ENCODE results near the gene SORBS1.

The SORBS1 gene

GRCh38 chr10:95456516-95456915, 104.7 kb downstream of the SORBS1 start:
- DNase-seq, result no peak

GRCh38 chr10:95454940-95455339, 106.2 kb downstream of the SORBS1 start:
- no peak for DNase-seq

- DNase-seq, result no peak
Observed at GRCh38 chr10:95454356-95454755, 106.8 kb downstream of the SORBS1 start.

- DNase-seq, result no peak
Observed at GRCh38 chr10:95451568-95452524, 109.3 kb downstream of the SORBS1 start.

GRCh38 chr10:95451150-95451549, 110.0 kb downstream of the SORBS1 start:
- DNase-seq, result no peak

GRCh38 chr10:95450188-95450587, 111.0 kb downstream of the SORBS1 start:
- no peak for DNase-seq

GRCh38 chr10:95447685-95448084, 113.5 kb downstream of the SORBS1 start:
- DNase-seq, result no peak

- peak; percentile 83 to 87 for DNase-seq
Observed at GRCh38 chr10:95445837-95446486, 115.2 kb downstream of the SORBS1 start.

GRCh38 chr10:95445223-95445836, 115.8 kb downstream of the SORBS1 start:
- no peak for DNase-seq

GRCh38 chr10:95444792-95445191, 116.4 kb downstream of the SORBS1 start:
- DNase-seq, result no peak

- DNase-seq, result no peak
Observed at GRCh38 chr10:95443636-95444035, 117.5 kb downstream of the SORBS1 start.

- no peak for DNase-seq
Observed at GRCh38 chr10:95442341-95442740, 118.8 kb downstream of the SORBS1 start.

GRCh38 chr10:95441547-95441923, 119.6 kb downstream of the SORBS1 start:
- DNase-seq, result no peak

GRCh38 chr10:95440756-95441546, 120.2 kb downstream of the SORBS1 start:
- DNase-seq, result no peak

GRCh38 chr10:95440038-95440725, 121.0 kb downstream of the SORBS1 start:
- no peak for DNase-seq

- DNase-seq, result no peak
Observed at GRCh38 chr10:95438781-95439180, 122.4 kb downstream of the SORBS1 start.

- no peak for DNase-seq
Observed at GRCh38 chr10:95437669-95438068, 123.5 kb downstream of the SORBS1 start.

GRCh38 chr10:95435548-95436279, 125.5 kb downstream of the SORBS1 start:
- DNase-seq, result no peak

GRCh38 chr10:95434583-95434982, 126.6 kb downstream of the SORBS1 start:
- no peak for DNase-seq

- no peak for DNase-seq
Observed at GRCh38 chr10:95431900-95432342, 129.2 kb downstream of the SORBS1 start.

- peak; percentile 79 for DNase-seq
Observed at GRCh38 chr10:95430231-95430951, 130.8 kb downstream of the SORBS1 start.
